ENCODE measurements around the gene DENND10. TPM values are rescaled to one million over a fixed set of nuclear protein-coding genes. Genes with fewer than 3 reads are reported as not detected.

Gene DENND10
- total and polyA plus RNA-seq, 2 experiments from 2014 or later: 41.9 to 73.3 TPM

DNA sequence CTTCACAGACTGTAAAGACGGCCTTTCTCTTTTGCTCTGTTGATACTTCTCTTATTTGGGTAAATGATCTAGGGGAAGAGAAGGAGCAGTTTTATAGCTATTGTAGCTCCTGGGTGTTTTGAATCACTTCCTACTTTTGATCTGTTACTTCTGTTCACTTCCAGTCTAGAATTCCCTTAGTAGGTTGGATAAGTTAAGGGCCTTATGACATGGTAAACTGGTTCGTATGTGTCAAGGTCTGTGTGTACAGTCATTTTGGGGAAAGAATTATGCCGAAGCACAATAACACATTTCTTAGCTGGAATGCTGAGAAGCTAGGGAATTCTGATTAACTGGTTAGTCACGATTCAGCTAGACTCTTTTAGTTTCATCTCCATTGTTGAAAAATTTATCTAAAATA, 8.1 kb downstream of the DENND10 start:
- DNase-seq (ENCODE audit: low read depth in 1 of 2, low spot score in 1 of 2): peak in 1 of 2 donors; percentile 62
- Histone ChIP-seq H3K27ac (no peak overlapping the region), H3K36me3 (peaks cover 34% of the 10 kb centered on the region), H3K4me1 (ENCODE audit: low read depth) (no peaks in the 10 kb centered on the region), H3K27me3 (no peaks in the 10 kb centered on the region), H3K4me3 (no peak overlapping the region), H3K9me3 (ENCODE audit: low read depth) (no peaks in the 10 kb centered on the region)
- TF ChIP-seq, protein P1, sequence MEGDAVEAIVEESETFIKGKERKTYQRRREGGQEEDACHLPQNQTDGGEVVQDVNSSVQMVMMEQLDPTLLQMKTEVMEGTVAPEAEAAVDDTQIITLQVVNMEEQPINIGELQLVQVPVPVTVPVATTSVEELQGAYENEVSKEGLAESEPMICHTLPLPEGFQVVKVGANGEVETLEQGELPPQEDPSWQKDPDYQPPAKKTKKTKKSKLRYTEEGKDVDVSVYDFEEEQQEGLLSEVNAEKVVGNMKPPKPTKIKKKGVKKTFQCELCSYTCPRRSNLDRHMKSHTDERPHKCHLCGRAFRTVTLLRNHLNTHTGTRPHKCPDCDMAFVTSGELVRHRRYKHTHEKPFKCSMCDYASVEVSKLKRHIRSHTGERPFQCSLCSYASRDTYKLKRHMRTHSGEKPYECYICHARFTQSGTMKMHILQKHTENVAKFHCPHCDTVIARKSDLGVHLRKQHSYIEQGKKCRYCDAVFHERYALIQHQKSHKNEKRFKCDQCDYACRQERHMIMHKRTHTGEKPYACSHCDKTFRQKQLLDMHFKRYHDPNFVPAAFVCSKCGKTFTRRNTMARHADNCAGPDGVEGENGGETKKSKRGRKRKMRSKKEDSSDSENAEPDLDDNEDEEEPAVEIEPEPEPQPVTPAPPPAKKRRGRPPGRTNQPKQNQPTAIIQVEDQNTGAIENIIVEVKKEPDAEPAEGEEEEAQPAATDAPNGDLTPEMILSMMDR (IDR thresholded peaks at IDR 0.05; ENCODE audit: low read depth, low read length): no peak

DNA sequence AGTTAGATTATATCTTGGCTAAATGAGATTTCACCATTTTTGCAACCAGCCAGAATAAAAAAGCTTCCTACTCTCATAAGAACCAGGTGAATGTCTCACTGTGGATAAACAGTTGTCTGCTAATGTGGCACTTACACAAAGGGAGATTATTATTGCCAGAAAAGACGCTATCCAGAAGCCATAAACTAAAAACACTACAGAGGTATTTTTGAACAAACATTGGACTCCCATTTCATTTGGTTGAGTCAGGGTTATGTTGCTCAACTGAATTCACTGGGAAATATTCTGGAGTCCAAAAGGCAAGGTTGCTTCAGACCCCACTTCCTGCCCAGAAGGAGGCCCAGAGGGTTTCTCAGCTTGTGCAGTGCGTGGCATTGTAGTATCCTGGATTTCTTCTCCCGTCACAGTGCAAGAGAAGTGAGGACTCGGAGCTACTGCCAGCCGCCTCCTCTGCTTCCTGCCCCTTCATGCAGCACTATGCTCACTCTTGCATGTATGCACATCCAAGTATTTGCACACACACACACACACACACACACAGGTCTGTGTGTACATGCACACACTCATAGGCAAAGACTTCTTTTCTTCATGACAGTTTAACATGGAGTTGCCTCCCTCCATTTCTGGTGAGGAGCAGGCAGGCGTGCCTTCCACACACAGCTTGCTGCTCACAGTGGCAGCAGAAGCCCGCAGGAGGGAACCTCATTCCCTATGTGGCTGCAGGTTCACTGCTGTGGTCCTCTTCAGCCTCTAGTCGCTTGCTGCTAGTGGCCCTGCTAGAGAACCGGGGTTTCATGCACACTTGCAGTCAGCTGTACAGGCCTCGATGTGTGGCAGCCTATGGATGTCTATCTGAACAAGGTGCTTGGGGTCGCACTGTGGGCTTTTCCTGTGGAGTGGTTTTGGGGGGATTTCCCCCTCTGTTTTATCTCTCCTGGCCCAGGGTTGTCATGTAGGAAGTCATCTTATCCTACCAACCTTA, 10.1 kb downstream of the DENND10 start:
- TF ChIP-seq, protein P1 (IDR thresholded peaks at IDR 0.05; ENCODE audit: low read depth, low read length): no peak
- Histone ChIP-seq H3K4me1 (ENCODE audit: low read depth) (no peaks in the 10 kb centered on the region), H3K4me3 (no peak overlapping the region), H3K9me3 (ENCODE audit: low read depth) (no peaks in the 10 kb centered on the region), H3K27me3 (no peaks in the 10 kb centered on the region), H3K27ac (no peak overlapping the region), H3K36me3 (peaks cover 28% of the 10 kb centered on the region)
- DNase-seq (ENCODE audit: low read depth in 1 of 2, low spot score in 1 of 2): peak in 1 of 2 donors; percentile 97

GRCh38 chr10:119115926-119116325, 12.0 kb downstream of the DENND10 start:
- peaks cover 3% of the 10 kb centered on the region for H3K4me1 ChIP-seq (ENCODE audit: low read depth)
- H3K36me3 ChIP-seq: peaks cover 19% of the 10 kb centered on the region
- H3K27ac ChIP-seq: peak overlapping the region; percentile 53
- TF ChIP-seq, protein P1 (IDR thresholded peaks at IDR 0.05; ENCODE audit: low read depth, low read length): no peak
- H3K4me3 ChIP-seq: no peak overlapping the region
- peak in 1 of 2 donors; percentile 61 for DNase-seq (ENCODE audit: low read depth in 1 of 2, low spot score in 1 of 2)
- no peaks in the 10 kb centered on the region for H3K27me3 ChIP-seq
- H3K9me3 ChIP-seq (ENCODE audit: low read depth): no peaks in the 10 kb centered on the region

GRCh38 chr10:119116326-119116951, 12.5 kb downstream of the DENND10 start:
- TF ChIP-seq, protein P1 (IDR thresholded peaks at IDR 0.05; ENCODE audit: low read depth, low read length): no peak
- peak in 1 of 2 donors; percentile 69 for DNase-seq (ENCODE audit: low read depth in 1 of 2, low spot score in 1 of 2)

GRCh38 chr10:119118231-119118630, 14.3 kb downstream of the DENND10 start:
- Histone ChIP-seq H3K27me3 (no peaks in the 10 kb centered on the region), H3K27ac (no peak overlapping the region), H3K36me3 (peaks cover 30% of the 10 kb centered on the region), H3K4me1 (ENCODE audit: low read depth) (peaks cover 3% of the 10 kb centered on the region), H3K4me3 (no peak overlapping the region), H3K9me3 (ENCODE audit: low read depth) (no peaks in the 10 kb centered on the region)
- DNase-seq (ENCODE audit: low read depth in 1 of 2, low spot score in 1 of 2): no peak
- TF ChIP-seq, protein P1 (IDR thresholded peaks at IDR 0.05; ENCODE audit: low read depth, low read length): no peak

More at GRCh38 chr10:119116326-119116951, 12.5 kb downstream of the DENND10 start:
- Histone ChIP-seq H3K4me3 (no peak overlapping the region), H3K27ac (peak overlapping the region; percentile 53), H3K4me1 (ENCODE audit: low read depth) (peaks cover 3% of the 10 kb centered on the region), H3K9me3 (ENCODE audit: low read depth) (no peaks in the 10 kb centered on the region), H3K27me3 (no peaks in the 10 kb centered on the region), H3K36me3 (peaks cover 19% of the 10 kb centered on the region)
